Erythroblast (primary cell): Measurements from ENCODE around the gene TAF3.

Source experiments
- GATA1 ChIP-seq: IDR thresholded peaks from 2 replicates; pipeline ENCODE4 v1.6.1; 2011; ENCODE audit warnings: low read depth, mild to moderate bottlenecking, control low read depth, low read length, moderate library complexity
- POLR2A ChIP-seq: IDR thresholded peaks from 2 replicates; pipeline ENCODE4 v1.6.1; 2011; ENCODE audit warnings: mild to moderate bottlenecking, low read length

- TF ChIP-seq POLR2A (no peak), GATA1 (no peak)
These were observed 242.4 kb downstream of the TAF3 start for GRCh38 chr10:8060704-8061121.
